ENCODE data around the gene AMBRA1. TPM values are rescaled to one million over a fixed set of nuclear protein-coding genes. Genes with fewer than 3 reads are reported as not detected.

AMBRA1 gene
- total and polyA plus RNA-seq, 2 experiments from 2014 or later: 10.5 to 52.7 TPM

- Histone ChIP-seq H3K9me3 (ENCODE audit: low read depth) (no peaks in the 10 kb centered on the region), H3K4me1 (ENCODE audit: low read depth) (peaks cover 27% of the 10 kb centered on the region), H3K27ac (no peak overlapping the region), H3K4me3 (peak overlapping the region; percentile 97), H3K27me3 (no peaks in the 10 kb centered on the region), H3K36me3 (no peaks in the 10 kb centered on the region)
- TF ChIP-seq, protein P1, sequence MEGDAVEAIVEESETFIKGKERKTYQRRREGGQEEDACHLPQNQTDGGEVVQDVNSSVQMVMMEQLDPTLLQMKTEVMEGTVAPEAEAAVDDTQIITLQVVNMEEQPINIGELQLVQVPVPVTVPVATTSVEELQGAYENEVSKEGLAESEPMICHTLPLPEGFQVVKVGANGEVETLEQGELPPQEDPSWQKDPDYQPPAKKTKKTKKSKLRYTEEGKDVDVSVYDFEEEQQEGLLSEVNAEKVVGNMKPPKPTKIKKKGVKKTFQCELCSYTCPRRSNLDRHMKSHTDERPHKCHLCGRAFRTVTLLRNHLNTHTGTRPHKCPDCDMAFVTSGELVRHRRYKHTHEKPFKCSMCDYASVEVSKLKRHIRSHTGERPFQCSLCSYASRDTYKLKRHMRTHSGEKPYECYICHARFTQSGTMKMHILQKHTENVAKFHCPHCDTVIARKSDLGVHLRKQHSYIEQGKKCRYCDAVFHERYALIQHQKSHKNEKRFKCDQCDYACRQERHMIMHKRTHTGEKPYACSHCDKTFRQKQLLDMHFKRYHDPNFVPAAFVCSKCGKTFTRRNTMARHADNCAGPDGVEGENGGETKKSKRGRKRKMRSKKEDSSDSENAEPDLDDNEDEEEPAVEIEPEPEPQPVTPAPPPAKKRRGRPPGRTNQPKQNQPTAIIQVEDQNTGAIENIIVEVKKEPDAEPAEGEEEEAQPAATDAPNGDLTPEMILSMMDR (IDR thresholded peaks at IDR 0.05; ENCODE audit: low read depth, low read length): no peak
- DNase-seq (ENCODE audit: low read depth in 1 of 2, low spot score in 1 of 2): peak in 1 of 2 donors; percentile 54
Observed at GRCh38 chr11:46348566-46349401, 245.0 kb downstream of the AMBRA1 start.

DNA sequence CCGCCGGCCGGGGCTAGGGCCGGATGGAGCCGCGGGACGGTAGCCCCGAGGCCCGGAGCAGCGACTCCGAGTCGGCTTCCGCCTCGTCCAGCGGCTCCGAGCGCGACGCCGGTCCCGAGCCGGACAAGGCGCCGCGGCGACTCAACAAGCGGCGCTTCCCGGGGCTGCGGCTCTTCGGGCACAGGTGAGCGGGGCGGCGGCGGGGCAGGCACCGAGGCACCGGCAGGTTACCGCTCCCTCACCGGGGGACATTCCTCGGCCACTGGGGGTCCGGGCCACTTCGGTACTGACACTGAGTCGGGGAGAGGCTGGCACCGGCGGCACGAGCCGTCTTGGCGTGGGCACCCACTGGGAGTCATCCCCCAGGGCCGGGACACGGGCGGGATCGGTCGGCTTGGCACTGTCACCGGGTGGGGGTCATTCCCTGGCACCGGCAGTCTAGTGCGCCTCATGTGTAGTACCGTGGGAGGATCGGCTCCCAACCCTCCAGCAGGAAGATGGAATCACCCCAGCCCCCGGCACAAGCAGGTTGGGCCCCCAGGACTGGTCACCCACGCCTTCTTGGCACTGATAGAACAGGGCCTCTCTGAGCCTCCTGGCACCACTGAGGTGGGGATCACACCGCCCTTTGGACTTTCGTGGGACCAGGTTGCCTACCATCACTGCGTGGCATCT, 246.0 kb downstream of the AMBRA1 start:
- Histone ChIP-seq H3K27ac (no peak overlapping the region), H3K4me3 (peak overlapping the region; percentile 97), H3K9me3 (ENCODE audit: low read depth) (no peaks in the 10 kb centered on the region), H3K4me1 (ENCODE audit: low read depth) (peaks cover 26% of the 10 kb centered on the region), H3K36me3 (no peaks in the 10 kb centered on the region), H3K27me3 (no peaks in the 10 kb centered on the region)
- DNase-seq (ENCODE audit: low read depth in 1 of 2, low spot score in 1 of 2): no peak
- TF ChIP-seq, protein P1 (IDR thresholded peaks at IDR 0.05; ENCODE audit: low read depth, low read length): no peak

- Histone ChIP-seq H3K27ac (no peak within 1 kb of the TSS), H3K9me3 (ENCODE audit: low read depth) (no peaks in the 10 kb centered on the region), H3K36me3 (no peaks in the 10 kb centered on the region), H3K27me3 (no peaks in the 10 kb centered on the region), H3K4me3 (peak within 1 kb of the TSS; percentile 97), H3K4me1 (ENCODE audit: low read depth) (peaks cover 30% of the 10 kb centered on the region)
- peak; percentile 88 to 90 for DNase-seq (ENCODE audit: low read depth in 1 of 2, low spot score in 1 of 2)
- TF ChIP-seq, protein P1 (IDR thresholded peaks at IDR 0.05; ENCODE audit: low read depth, low read length): peak; percentile 48
Observed at GRCh38 chr11:46346886-46347636, 246.8 kb downstream of the AMBRA1 start, which contains the start of gene DGKZ. DGKZ (plus strand) TSS chr11:46347463; CDS start chr11:46347660, 197 bp downstream.

Other genes with a start within 250 kb of the AMBRA1 start
- gene DGKZ, start 246.6 kb downstream of the AMBRA1 start, total RNA-seq: 81.8 TPM in 2 replicates
- 48.3 and 48.5 TPM in 2 replicates for gene DGKZ, start 246.6 kb downstream of the AMBRA1 start, polyA plus RNA-seq
- 2,973 and 4,339 TPM in 2 replicates for gene MDK, start 212.4 kb downstream of the AMBRA1 start, total RNA-seq
- 3,396 and 3,769 TPM in 2 replicates for gene MDK, start 212.4 kb downstream of the AMBRA1 start, polyA plus RNA-seq
- 0.51 and 0.56 TPM in 2 replicates for gene CHRM4, start 202.2 kb downstream of the AMBRA1 start, total RNA-seq
- gene CHRM4, start 202.2 kb downstream of the AMBRA1 start, polyA plus RNA-seq: not detected in 2 replicates
- 2.2 and 3.8 TPM in 2 replicates for gene HARBI1, start 23.2 kb upstream of the AMBRA1 start, total RNA-seq
- 6.9 and 9.8 TPM in 2 replicates for gene HARBI1, start 23.2 kb upstream of the AMBRA1 start, polyA plus RNA-seq
- gene ATG13, start 23.5 kb upstream of the AMBRA1 start, total RNA-seq: 78.5 and 108 TPM in 2 replicates
- gene ATG13, start 23.5 kb upstream of the AMBRA1 start, polyA plus RNA-seq: 56.8 and 61.9 TPM in 2 replicates
- 59.3 and 76.9 TPM in 2 replicates for gene ARHGAP1, start 106.6 kb upstream of the AMBRA1 start, total RNA-seq
- 108 and 149 TPM in 2 replicates for gene ARHGAP1, start 106.6 kb upstream of the AMBRA1 start, polyA plus RNA-seq
- gene ZNF408, start 107.0 kb upstream of the AMBRA1 start, total RNA-seq: 15.4 and 23.7 TPM in 2 replicates
- gene ZNF408, start 107.0 kb upstream of the AMBRA1 start, polyA plus RNA-seq: 16.8 and 23.1 TPM in 2 replicates
- gene F2, start 125.2 kb upstream of the AMBRA1 start, total RNA-seq: 0.25 TPM in 1 of 2 replicates, not detected in the other
- 0.27 TPM in 1 of 2 replicates, not detected in the other for gene F2, start 125.2 kb upstream of the AMBRA1 start, polyA plus RNA-seq

Measured in cardiac muscle cell (in vitro differentiated cells and primary cell).